B cell (primary cell): ENCODE data around the gene STOML3. TPM values are rescaled to one million over a fixed set of nuclear protein-coding genes. Genes with fewer than 3 reads are reported as not detected.

ENCODE experiments used
- ATAC-seq: fragments of 200-7000 bp; cut with Tn5 transposase; one replicate; pipeline ENCODE4 v1.10.0; 2021; ENCODE audit warnings: low read depth, mild to moderate bottlenecking, moderate number of reproducible peaks, moderate library complexity
- CTCF ChIA-PET: fragments of 350-600 bp; sonication (Branson Sonifier 250); formaldehyde crosslinking; loops from one replicate; lab custom pipeline; 2021; ENCODE audit warnings: antibody characterized with exemption, inconsistent platforms; lab: Charles Lee
- POLR2A ChIA-PET: fragments of 350-600 bp; sonication (Branson Sonifier 250); formaldehyde crosslinking; loops from one replicate; lab custom pipeline; 2021; ENCODE audit warnings: antibody characterized with exemption; lab: Charles Lee
- DNase-seq: peaks from one replicate; pipeline ENCODE4 v3.0.0; 2013
- H2AFZ ChIP-seq: 2 replicates; pipeline ENCODE4 v1.6.1; 2012; ENCODE audit warnings: mild to moderate bottlenecking, low read depth, low read length; ENCODE audit not compliant: insufficient read depth, poor library complexity, severe bottlenecking
- H3K27ac ChIP-seq, 2 donors: 1 replicate in 1 of 2; 2 replicates in 1 of 2; pipeline ENCODE4 v1.5.1; 2012 to 2013; ENCODE audit warnings: low read length in 2 of 2, mild to moderate bottlenecking in 2 of 2, moderate library complexity in 1 of 2
- H3K27me3 ChIP-seq, 4 experiments: fragments of 200-600 bp in 1 of 4; sonication (generic) in 1 of 4; replicated peaks in 1 of 4; 1 replicate in 2 of 4; 2 replicates in 2 of 4; pipeline versions ENCODE4 v1.6.1 to v1.7.0; 2013 to 2016; ENCODE audit warnings: low read length in 3 of 4, mild to moderate bottlenecking in 2 of 4, mixed read lengths in 1 of 4, moderate library complexity in 1 of 4; ENCODE audit not compliant: insufficient read depth in 4 of 4, control insufficient read depth in 3 of 4; ENCODE audit errors: control extremely low read depth in 1 of 4
- H3K36me3 ChIP-seq, 2 experiments: replicated peaks in 1 of 2; 1 replicate in 1 of 2; 2 replicates in 1 of 2; pipeline versions ENCODE4 v1.6.1 to v1.7.1; 2013; ENCODE audit warnings: low read length in 1 of 2; ENCODE audit not compliant: insufficient read depth in 2 of 2, control insufficient read depth in 1 of 2; ENCODE audit errors: control extremely low read depth in 1 of 2, extremely low read depth in 1 of 2
- H3K4me1 ChIP-seq, 2 donors: fragments of 200-600 bp in 1 of 2; sonication (generic) in 1 of 2; 1 replicate in 1 of 2; 2 replicates in 1 of 2; pipeline versions ENCODE4 v1.5.1 to v1.6.1; 2013 to 2017; ENCODE audit warnings: low read length in 2 of 2; ENCODE audit not compliant: control insufficient read depth in 2 of 2, insufficient read depth in 2 of 2
- H3K4me2 ChIP-seq: replicated peaks from 2 replicates; pipeline ENCODE3; 2012; ENCODE audit warnings: mild to moderate bottlenecking, low read depth, low read length; ENCODE audit not compliant: poor library complexity, severe bottlenecking
- H3K4me3 ChIP-seq, 5 experiments: fragments of 200-600 bp in 1 of 5; sonication (generic) in 1 of 5; 1 replicate in 3 of 5; 2 replicates in 2 of 5; pipeline versions ENCODE4 v1.5.1 to v1.7.0; 2011 to 2016; ENCODE audit warnings: low read length in 4 of 5, mild to moderate bottlenecking in 4 of 5, low read depth in 2 of 5, control low read depth in 1 of 5, moderate library complexity in 1 of 5; ENCODE audit not compliant: insufficient read depth in 1 of 5; ENCODE audit errors: control extremely low read depth in 1 of 5, extremely low read depth in 1 of 5
- H3K79me2 ChIP-seq: fragments of 200-600 bp; sonication (generic); one replicate; pipeline ENCODE4 v1.6.0; 2016; ENCODE audit warnings: low read length; ENCODE audit not compliant: control insufficient read depth, insufficient read depth
- H3K9ac ChIP-seq: fragments of 200-600 bp; sonication (generic); 2 replicates; pipeline ENCODE4 v1.6.1; 2017; ENCODE audit warnings: mild to moderate bottlenecking, low read length, moderate library complexity
- H3K9me3 ChIP-seq, 3 donors: one replicate each; pipeline versions ENCODE4 v1.6.1 to v1.7.1; 2013; ENCODE audit warnings: low read length in 2 of 3; ENCODE audit not compliant: control insufficient read depth in 2 of 3, insufficient read depth in 1 of 3; ENCODE audit errors: control extremely low read depth in 1 of 3
- H4K20me1 ChIP-seq: 2 replicates; pipeline ENCODE4 v1.6.0; 2012; ENCODE audit warnings: mild to moderate bottlenecking, low read length; ENCODE audit not compliant: insufficient read depth, control insufficient read depth, poor library complexity, severe bottlenecking
- H3K27ac Mint-ChIP-seq: one replicate; pipeline ENCODE4 v1.8.0; 2021; ENCODE audit warnings: mixed read lengths
- H3K27me3 Mint-ChIP-seq: one replicate; pipeline ENCODE4 v1.8.0; 2021; ENCODE audit warnings: mixed read lengths
- H3K4me1 Mint-ChIP-seq: one replicate; pipeline ENCODE4 v1.8.0; 2021; ENCODE audit warnings: mixed read lengths
- H3K4me3 Mint-ChIP-seq: one replicate; pipeline ENCODE4 v1.8.0; 2021; ENCODE audit warnings: mixed read lengths
- H3K9me3 Mint-ChIP-seq: one replicate; pipeline ENCODE4 v1.8.0; 2022; ENCODE audit warnings: mixed read lengths; ENCODE audit not compliant: insufficient read depth
- EZH2 ChIP-seq: IDR thresholded peaks from 2 replicates; pipeline ENCODE4 v1.6.1; 2012; ENCODE audit warnings: borderline replicate concordance, low read depth, mild to moderate bottlenecking, moderate library complexity, low read length; ENCODE audit not compliant: insufficient read depth, poor library complexity, severe bottlenecking
- WGBS: methylation state at CpG from one replicate; pipeline ENCODE4 v1.1.5; 2013; ENCODE audit warnings: missing lambda C conversion rate; ENCODE audit not compliant: insufficient coverage; 5-methylcytosine and 5-hydroxymethylcytosine counted together
- intact Hi-C: fragments of 100-400 bp; cut with micrococcal nuclease; formaldehyde crosslinking; loops from one replicate; pipeline ENCODE4 v1.10.0; 2022
- polyA plus RNA-seq: library from polyadenylated mRNA; depleted of rRNA; stranded (reverse); fragments of >200 nt; gene quantifications from 2 replicates; pipeline ENCODE4 v1.2.3, GENCODE V29; 2012
- total RNA-seq, 2 donors: library from RNA; stranded (reverse); fragments of 120-200 nt in 1 of 2; gene quantifications; 1 replicate in 1 of 2; 2 replicates in 1 of 2; pipeline versions ENCODE4 v1.2.3 to v1.2.4, GENCODE V29; 2013 to 2022
- TF ChIP-seq, protein P1 (sequence below): fragments of 200-600 bp; IDR thresholded peaks from one replicate; pipeline ENCODE4 v1.8.0; 2022; ENCODE audit warnings: antibody characterized with exemption, mild to moderate bottlenecking

STOML3 gene
- total and polyA plus RNA-seq, 2 donors (not counting 1 experiment from before 2014, with no cell fraction given) = not detected

DNA sequence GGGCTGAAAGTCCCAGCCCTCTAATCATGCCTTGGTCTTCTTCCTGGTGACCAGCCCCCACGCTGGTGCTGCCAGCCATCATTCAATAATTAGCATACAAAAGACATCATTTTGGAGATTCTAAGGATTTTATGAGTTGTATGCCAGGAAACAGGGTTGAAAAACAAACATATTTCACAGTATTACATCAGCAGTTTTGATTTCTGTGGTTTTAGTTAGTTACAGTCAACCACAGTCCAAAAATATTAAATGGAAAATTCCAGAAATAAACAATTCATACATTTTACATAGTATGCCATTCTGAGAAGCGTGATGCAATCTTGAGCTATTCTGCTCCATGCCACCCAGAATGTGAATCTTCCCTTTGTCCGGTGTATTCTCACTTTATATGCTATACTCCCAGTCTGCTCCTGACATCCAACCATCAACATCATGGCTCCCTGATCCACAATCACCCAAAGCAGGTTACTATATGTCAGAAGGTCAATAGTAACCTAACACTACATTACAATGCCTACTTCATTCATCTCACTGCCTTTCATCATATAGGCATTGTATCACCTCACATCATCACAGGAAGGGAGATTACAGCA lies 49.2 kb downstream of the STOML3 start:
- no peak for DNase-seq
- no peak overlapping the region for H3K27ac ChIP-seq
- H3K9ac ChIP-seq = no peak overlapping the region
- no peaks in the 10 kb centered on the region for H3K9me3 Mint-ChIP-seq
- H3K4me1 Mint-ChIP-seq = no peaks in the 10 kb centered on the region
- H3K27me3 ChIP-seq = no peaks in the 10 kb centered on the region
- intact Hi-C loops = no loop called here
- no peak overlapping the region for H3K4me2 ChIP-seq
- H3K4me3 ChIP-seq = no peak overlapping the region
- H3K79me2 ChIP-seq = no peaks in the 10 kb centered on the region
- CTCF ChIA-PET = no interaction called here
- no peaks in the 10 kb centered on the region for H3K4me1 ChIP-seq
- H3K27me3 Mint-ChIP-seq = peaks cover 13% of the 10 kb centered on the region
- TF ChIP-seq, protein P1, sequence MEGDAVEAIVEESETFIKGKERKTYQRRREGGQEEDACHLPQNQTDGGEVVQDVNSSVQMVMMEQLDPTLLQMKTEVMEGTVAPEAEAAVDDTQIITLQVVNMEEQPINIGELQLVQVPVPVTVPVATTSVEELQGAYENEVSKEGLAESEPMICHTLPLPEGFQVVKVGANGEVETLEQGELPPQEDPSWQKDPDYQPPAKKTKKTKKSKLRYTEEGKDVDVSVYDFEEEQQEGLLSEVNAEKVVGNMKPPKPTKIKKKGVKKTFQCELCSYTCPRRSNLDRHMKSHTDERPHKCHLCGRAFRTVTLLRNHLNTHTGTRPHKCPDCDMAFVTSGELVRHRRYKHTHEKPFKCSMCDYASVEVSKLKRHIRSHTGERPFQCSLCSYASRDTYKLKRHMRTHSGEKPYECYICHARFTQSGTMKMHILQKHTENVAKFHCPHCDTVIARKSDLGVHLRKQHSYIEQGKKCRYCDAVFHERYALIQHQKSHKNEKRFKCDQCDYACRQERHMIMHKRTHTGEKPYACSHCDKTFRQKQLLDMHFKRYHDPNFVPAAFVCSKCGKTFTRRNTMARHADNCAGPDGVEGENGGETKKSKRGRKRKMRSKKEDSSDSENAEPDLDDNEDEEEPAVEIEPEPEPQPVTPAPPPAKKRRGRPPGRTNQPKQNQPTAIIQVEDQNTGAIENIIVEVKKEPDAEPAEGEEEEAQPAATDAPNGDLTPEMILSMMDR = no peak
- no peak for TF ChIP-seq EZH2
- H3K36me3 ChIP-seq = no peaks in the 10 kb centered on the region
- no peak for ATAC-seq
- no peaks in the 10 kb centered on the region for H3K9me3 ChIP-seq
- H3K4me3 Mint-ChIP-seq = no peak overlapping the region
- WGBS = 90% methylated on average over 2 of the region's 3 CpGs
- H2AFZ ChIP-seq = no peak overlapping the region
- no peak overlapping the region for H3K27ac Mint-ChIP-seq
- no peaks in the 10 kb centered on the region for H4K20me1 ChIP-seq
- POLR2A ChIA-PET = no interaction called here

DNA sequence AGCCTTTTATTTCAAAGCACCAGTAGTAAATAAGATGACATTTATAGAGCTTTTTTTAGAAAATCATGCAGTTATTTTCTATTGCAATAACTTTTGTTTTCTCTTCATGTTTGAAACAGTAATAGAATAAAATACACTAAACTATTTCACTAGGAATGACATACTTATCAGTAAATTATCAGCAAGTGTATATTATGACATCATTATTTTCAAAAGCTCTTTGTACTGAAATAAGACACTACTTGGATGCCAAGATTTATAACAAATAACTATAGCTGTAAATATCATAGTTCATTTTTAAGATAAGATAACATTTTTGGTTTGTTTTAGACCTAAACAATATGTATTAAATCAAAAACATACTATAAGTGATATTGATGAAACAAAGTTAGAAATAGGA lies 56.8 kb downstream of the STOML3 start:
- H3K4me3 Mint-ChIP-seq = no peak overlapping the region
- H3K9me3 ChIP-seq = no peaks in the 10 kb centered on the region
- H3K9me3 Mint-ChIP-seq = no peaks in the 10 kb centered on the region
- ChIA-PET POLR2A (no interaction called here), CTCF (no interaction called here)
- H3K9ac ChIP-seq = no peak overlapping the region
- intact Hi-C loops = no loop called here
- H3K27me3 ChIP-seq = no peaks in the 10 kb centered on the region
- ATAC-seq (no peak), DNase-seq (no peak)
- H3K27me3 Mint-ChIP-seq = peaks cover 11% of the 10 kb centered on the region
- no peaks in the 10 kb centered on the region for H4K20me1 ChIP-seq
- no peak overlapping the region for H3K27ac ChIP-seq
- H3K36me3 ChIP-seq = no peaks in the 10 kb centered on the region
- H3K79me2 ChIP-seq = no peaks in the 10 kb centered on the region
- H2AFZ ChIP-seq = no peak overlapping the region
- no peaks in the 10 kb centered on the region for H3K4me1 Mint-ChIP-seq
- no peak overlapping the region for H3K27ac Mint-ChIP-seq
- no peak overlapping the region for H3K4me3 ChIP-seq
- H3K4me2 ChIP-seq = no peak overlapping the region
- no peak for TF ChIP-seq EZH2
- TF ChIP-seq, protein P1 = no peak
- no peaks in the 10 kb centered on the region for H3K4me1 ChIP-seq
